Measurements from ENCODE around the gene IFT80. TPM values are rescaled to one million over a fixed set of nuclear protein-coding genes. Genes with fewer than 3 reads are reported as not detected.

The IFT80 gene
- total and polyA plus RNA-seq, 2 donors (not counting 3 experiments of a cell fraction or from before 2014, with no cell fraction given) = 7.3 to 22.5 TPM

- Histone ChIP-seq H3K9me3 (replicated peaks; ENCODE audit: control insufficient read depth, insufficient read depth, low read length) (no peaks in the 10 kb centered on the region), H3K4me1 (ENCODE audit: control insufficient read depth, extremely low read depth, insufficient read depth, low read length) (no peaks in the 10 kb centered on the region), H3K27ac (ENCODE audit: insufficient read depth, low read depth, low read length) (no peak overlapping the region), H3K9ac (replicated peaks; ENCODE audit: extremely low read depth, insufficient read depth, low read length) (no peak overlapping the region), H2AFZ (ENCODE audit: low read depth, low read length) (no peak overlapping the region), H3K9me1 (replicated peaks; ENCODE audit: control insufficient read depth, extremely low read depth, insufficient read depth, low read length) (no peaks in the 10 kb centered on the region), H3K4me2 (ENCODE audit: insufficient read depth, low read length) (no peak overlapping the region), H3K4me3 (replicated peaks in 1 of 3; ENCODE audit: insufficient read depth in 1 of 3, low read depth in 1 of 3, low read length in 3 of 3) (no peak overlapping the region), H3K36me3 (ENCODE audit: control insufficient read depth in 2 of 2, extremely low read depth in 1 of 2, insufficient read depth in 2 of 2, low read length in 2 of 2) (no peaks in the 10 kb centered on the region), H3K27me3 (ENCODE audit: control insufficient read depth in 2 of 2, insufficient read depth in 2 of 2, low read length in 2 of 2) (no peaks in the 10 kb centered on the region), H3K79me2 (ENCODE audit: control insufficient read depth, insufficient read depth, low read length) (no peaks in the 10 kb centered on the region), H4K20me1 (replicated peaks; ENCODE audit: control insufficient read depth, extremely low read depth, insufficient read depth, low read length) (no peaks in the 10 kb centered on the region)
- dilution Hi-C loops (cut with MboI; ENCODE audit: extremely low pct_ligation_motif_present, low sequenced_read_pairs) = no loop called here
- no peak for TF ChIP-seq CTCF (IDR thresholded peaks at IDR 0.05; ENCODE audit: extremely low read depth in 1 of 2, insufficient read depth in 1 of 2, low read depth in 1 of 2, low read length in 2 of 2)
- TF ChIP-seq MAX (IDR thresholded peaks at IDR 0.05; ENCODE audit: insufficient read depth, insufficient read length) = no peak
- no peak for TF ChIP-seq JUN (IDR thresholded peaks at IDR 0.05; ENCODE audit: borderline replicate concordance, insufficient read depth, insufficient read length, low read depth)
- TF ChIP-seq GATA2 (IDR thresholded peaks at IDR 0.05; ENCODE audit: insufficient read depth, insufficient read length, low read depth, low read length) = no peak
- TF ChIP-seq POLR2AphosphoS5 (IDR thresholded peaks at IDR 0.05; ENCODE audit: insufficient read depth, low read depth, low read length) = no peak
- no peak for TF ChIP-seq MYC (IDR thresholded peaks at IDR 0.05; ENCODE audit: low read depth, low read length)
- TF ChIP-seq POLR2A (IDR thresholded peaks at IDR 0.05; ENCODE audit: low read depth, low read length) = no peak
- POLR2A ChIA-PET = no interaction called here
- FAIRE-seq (no peak), DNase-seq (ENCODE audit: low read depth, low spot score) (no peak)
- CTCF ChIA-PET = no interaction called here
- intact Hi-C loops (cut with micrococcal nuclease) = no loop called here
- BruUV-seq (replicated peaks) = no TSS peak
Observed at GRCh38 chr3:160374472-160374871, 24.6 kb downstream of the IFT80 start.

All from endothelial cell of umbilical vein (primary cell).